ENCODE data around the gene ASGR2.

ASGR2 gene

DNA sequence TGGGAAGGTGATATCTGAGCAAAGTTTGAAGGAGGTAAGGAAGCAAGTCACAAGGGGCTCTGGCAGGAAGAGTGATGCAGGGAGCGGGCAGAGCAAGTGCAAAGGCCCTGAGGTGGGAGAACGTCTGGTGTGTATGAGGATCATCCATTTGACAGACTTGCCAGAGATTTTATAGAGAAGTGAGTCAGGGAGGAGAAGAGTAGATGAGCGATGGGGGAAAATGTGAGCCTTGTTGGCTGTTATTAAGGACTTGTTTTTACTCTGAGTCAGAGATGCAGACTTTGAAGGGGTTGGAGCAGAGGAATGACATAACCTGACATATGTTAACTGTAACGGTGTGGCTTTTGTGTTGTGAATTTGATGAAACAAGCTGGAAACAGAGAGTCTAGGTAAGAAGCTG is 31.0 kb downstream of the ASGR2 start:
- Mint-ChIP-seq H3K9me3 (no peaks in the 10 kb centered on the region), H3K4me3 (no peak overlapping the region), H3K36me3 (ENCODE audit: insufficient read depth) (peaks cover 3% of the 10 kb centered on the region), H3K27me3 (peaks cover 22% of the 10 kb centered on the region), H3K4me1 (peaks cover 33% of the 10 kb centered on the region), H3K27ac (ENCODE audit: low read depth) (no peak overlapping the region)
- ATAC-seq (replicated peaks; ENCODE audit: extremely low read depth, poor library complexity, severe bottlenecking) (no peak), DNase-seq (ENCODE audit: low spot score in 2 of 2) (no peak)

- no peak overlapping the region for H3K27ac Mint-ChIP-seq (ENCODE audit: low read depth)
- H3K4me1 Mint-ChIP-seq: peaks cover 33% of the 10 kb centered on the region
- ATAC-seq (replicated peaks; ENCODE audit: extremely low read depth, poor library complexity, severe bottlenecking) (peak; percentile 97), DNase-seq (ENCODE audit: low spot score in 2 of 2) (peak in 1 of 2 donors; percentile 52)
- H3K9me3 Mint-ChIP-seq: no peaks in the 10 kb centered on the region
- peaks cover 8% of the 10 kb centered on the region for H3K27me3 Mint-ChIP-seq
- peaks cover 3% of the 10 kb centered on the region for H3K36me3 Mint-ChIP-seq (ENCODE audit: insufficient read depth)
- H3K4me3 Mint-ChIP-seq: peak overlapping the region; percentile 54
Observed at GRCh38 chr17:7081341-7082062, 33.1 kb downstream of the ASGR2 start.

DNA sequence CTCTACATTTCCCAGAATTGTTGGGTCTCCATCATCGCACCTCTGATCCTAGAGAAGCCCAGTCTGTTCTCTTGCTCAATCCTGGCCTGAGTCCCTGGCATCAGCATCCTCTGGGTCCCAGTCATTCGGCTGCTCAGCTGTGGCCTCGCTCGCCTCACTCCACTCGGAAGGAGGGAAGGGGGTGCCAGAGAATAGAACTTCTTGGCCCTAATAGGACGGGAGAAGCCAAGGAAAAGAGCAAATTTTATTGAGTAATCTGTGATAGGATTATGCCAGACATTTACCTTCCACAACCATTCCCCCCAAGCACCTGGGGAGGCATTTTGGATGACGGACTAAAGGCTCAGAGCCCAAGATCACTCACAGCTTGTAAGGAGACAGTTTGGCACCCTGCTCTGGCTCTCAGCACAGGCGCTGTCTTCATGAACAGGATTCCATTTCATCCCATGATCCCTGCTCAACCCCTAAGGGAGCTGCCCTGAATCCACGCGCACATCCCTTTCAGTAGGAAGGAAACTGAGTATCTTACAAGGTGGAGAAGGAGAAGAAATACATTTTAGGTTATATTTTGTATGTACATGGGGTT is 34.1 kb downstream of the ASGR2 start:
- Mint-ChIP-seq H3K9me3 (no peaks in the 10 kb centered on the region), H3K36me3 (ENCODE audit: insufficient read depth) (peaks cover 3% of the 10 kb centered on the region), H3K27ac (ENCODE audit: low read depth) (no peak overlapping the region), H3K4me3 (no peak overlapping the region), H3K27me3 (no peaks in the 10 kb centered on the region), H3K4me1 (peaks cover 33% of the 10 kb centered on the region)
- no peak for DNase-seq (ENCODE audit: low spot score in 2 of 2)
- no peak for ATAC-seq (replicated peaks; ENCODE audit: extremely low read depth, poor library complexity, severe bottlenecking)

DNA sequence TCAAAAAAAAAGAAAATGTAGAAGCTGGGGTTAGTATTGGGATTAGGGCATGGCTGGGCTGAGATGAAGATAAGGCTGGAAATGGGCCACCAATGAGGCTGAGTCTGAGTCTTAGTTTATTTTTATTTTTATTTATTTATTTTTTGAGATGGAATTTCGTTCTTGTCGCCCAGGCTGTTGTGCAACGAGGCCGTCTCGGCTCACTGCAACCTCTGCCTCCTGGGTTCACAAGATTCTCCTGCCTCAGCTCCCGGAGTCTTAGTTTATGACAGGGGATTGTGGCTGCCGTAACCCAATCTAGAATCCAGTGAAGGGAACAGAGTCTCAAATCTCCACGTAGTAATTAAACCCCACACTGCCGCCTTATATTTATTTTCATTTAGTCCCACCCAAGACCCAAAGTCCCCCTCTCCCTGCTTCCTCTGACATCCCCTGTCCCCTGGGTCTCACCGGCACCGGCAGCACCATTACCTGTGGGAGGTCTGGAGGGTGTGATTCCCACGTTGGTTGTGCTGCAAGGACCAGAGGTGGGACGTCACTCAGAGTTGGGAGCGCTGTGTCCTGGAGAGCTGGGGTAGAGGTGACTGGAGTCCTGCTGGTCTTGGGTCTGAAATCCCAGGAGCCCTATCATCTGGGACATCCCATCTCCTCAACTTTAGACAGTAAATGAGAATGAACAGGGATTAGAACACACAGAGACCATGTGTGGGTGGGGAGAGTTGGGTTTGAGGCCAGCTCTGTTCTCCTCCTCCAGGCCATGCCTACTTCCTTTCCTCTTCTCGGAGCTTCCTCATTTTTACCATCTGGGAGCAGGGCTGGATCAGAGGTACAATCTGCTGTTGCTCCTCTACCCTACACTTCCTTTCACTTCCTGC is 34.8 kb downstream of the ASGR2 start, which contains the start of gene CLEC10A:
Gene CLEC10A, minus strand, starts transcription at position 671 of the 875 bp plus-strand sequence. CDS start 1,439 bp downstream, outside the sequence.
- no peaks in the 10 kb centered on the region for H3K9me3 Mint-ChIP-seq

GRCh38 chr17:7078711-7079110 is 35.9 kb downstream of the ASGR2 start:
- ATAC-seq (replicated peaks; ENCODE audit: extremely low read depth, poor library complexity, severe bottlenecking): no peak
- no peak overlapping the region for H3K4me3 Mint-ChIP-seq
- no peak overlapping the region for H3K27ac Mint-ChIP-seq (ENCODE audit: low read depth)
- peaks cover 3% of the 10 kb centered on the region for H3K36me3 Mint-ChIP-seq (ENCODE audit: insufficient read depth)
- no peaks in the 10 kb centered on the region for H3K27me3 Mint-ChIP-seq
- H3K9me3 Mint-ChIP-seq: no peaks in the 10 kb centered on the region
- peaks cover 27% of the 10 kb centered on the region for H3K4me1 Mint-ChIP-seq
- DNase-seq (ENCODE audit: low spot score in 2 of 2): no peak

More for the DNA sequence above, 34.8 kb downstream of the ASGR2 start, which contains the start of gene CLEC10A:
- H3K4me3 Mint-ChIP-seq: no peak within 1 kb of the TSS
- no peak within 1 kb of the TSS for H3K27ac Mint-ChIP-seq (ENCODE audit: low read depth)
- no peaks in the 10 kb centered on the region for H3K27me3 Mint-ChIP-seq
- H3K4me1 Mint-ChIP-seq: peaks cover 33% of the 10 kb centered on the region
- ATAC-seq (replicated peaks; ENCODE audit: extremely low read depth, poor library complexity, severe bottlenecking): no peak
- peaks cover 3% of the 10 kb centered on the region for H3K36me3 Mint-ChIP-seq (ENCODE audit: insufficient read depth)
- DNase-seq (ENCODE audit: low spot score in 2 of 2): no peak

- Mint-ChIP-seq H3K9me3 (no peaks in the 10 kb centered on the region), H3K4me3 (no peak overlapping the region), H3K27ac (ENCODE audit: low read depth) (peak overlapping the region; percentile 65), H3K27me3 (no peaks in the 10 kb centered on the region), H3K4me1 (peaks cover 27% of the 10 kb centered on the region), H3K36me3 (ENCODE audit: insufficient read depth) (peaks cover 3% of the 10 kb centered on the region)
- ATAC-seq (replicated peaks; ENCODE audit: extremely low read depth, poor library complexity, severe bottlenecking) (no peak), DNase-seq (ENCODE audit: low spot score in 2 of 2) (no peak)
Observed at GRCh38 chr17:7077911-7078546, 36.6 kb downstream of the ASGR2 start.

DNA sequence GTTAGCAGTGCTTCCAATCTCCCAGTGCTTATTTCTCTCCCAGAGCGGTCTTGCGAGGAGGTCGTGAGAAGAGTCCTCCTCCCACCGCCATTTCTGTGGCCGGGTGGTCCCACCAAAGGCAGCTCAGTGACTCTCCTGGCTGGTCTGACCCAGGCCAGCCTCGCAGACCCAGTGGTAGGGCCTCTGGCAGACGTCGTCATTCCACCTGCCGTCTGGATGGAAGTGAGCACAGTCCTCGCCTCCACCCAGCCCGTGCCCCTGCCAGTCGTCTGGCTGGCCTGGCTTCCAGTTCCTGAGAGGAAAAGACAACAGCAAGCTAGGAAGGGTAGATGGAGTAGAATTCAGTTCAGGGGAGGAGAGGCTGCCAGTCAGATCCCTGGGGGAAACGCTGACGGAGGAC is 39.7 kb downstream of the ASGR2 start:
- H3K36me3 Mint-ChIP-seq (ENCODE audit: insufficient read depth): no peaks in the 10 kb centered on the region
- no peaks in the 10 kb centered on the region for H3K27me3 Mint-ChIP-seq
- peaks cover 2% of the 10 kb centered on the region for H3K4me1 Mint-ChIP-seq
- H3K27ac Mint-ChIP-seq (ENCODE audit: low read depth): no peak overlapping the region
- no peak for ATAC-seq (replicated peaks; ENCODE audit: extremely low read depth, poor library complexity, severe bottlenecking)
- H3K4me3 Mint-ChIP-seq: no peak overlapping the region
- DNase-seq (ENCODE audit: low spot score in 2 of 2): no peak
- H3K9me3 Mint-ChIP-seq: no peaks in the 10 kb centered on the region

- Mint-ChIP-seq H3K4me3 (no peak overlapping the region), H3K9me3 (peaks cover 10% of the 10 kb centered on the region), H3K36me3 (ENCODE audit: insufficient read depth) (peaks cover 3% of the 10 kb centered on the region), H3K27ac (ENCODE audit: low read depth) (no peak overlapping the region), H3K27me3 (no peaks in the 10 kb centered on the region), H3K4me1 (no peaks in the 10 kb centered on the region)
- no peak for DNase-seq (ENCODE audit: low spot score in 2 of 2)
- no peak for ATAC-seq (replicated peaks; ENCODE audit: extremely low read depth, poor library complexity, severe bottlenecking)
Observed at GRCh38 chr17:7072406-7072805, 42.2 kb downstream of the ASGR2 start.

DNA sequence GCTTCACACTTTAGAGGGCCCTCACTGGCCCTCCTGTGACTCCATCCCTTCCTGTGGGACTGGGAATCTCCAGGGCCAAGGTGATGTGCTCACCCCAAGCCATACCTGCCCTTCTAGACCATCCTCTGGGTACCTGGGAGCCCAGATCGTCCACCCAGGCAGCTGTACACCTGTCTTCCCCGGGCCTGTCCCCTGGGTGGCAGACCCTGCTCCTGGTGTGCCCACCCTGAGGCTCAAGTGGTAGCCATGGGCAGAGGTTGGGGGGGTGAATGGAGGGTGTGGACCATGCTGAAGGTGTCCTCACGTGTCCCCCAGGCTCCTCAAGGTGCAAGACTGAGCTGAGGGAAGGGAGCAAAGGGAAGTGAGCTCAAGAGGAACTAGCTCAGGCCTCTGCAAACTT is 43.9 kb downstream of the ASGR2 start:
- no peak overlapping the region for H3K27ac Mint-ChIP-seq (ENCODE audit: low read depth)
- H3K36me3 Mint-ChIP-seq (ENCODE audit: insufficient read depth): peaks cover 3% of the 10 kb centered on the region
- DNase-seq (ENCODE audit: low spot score in 2 of 2): no peak
- H3K4me3 Mint-ChIP-seq: no peak overlapping the region
- no peaks in the 10 kb centered on the region for H3K4me1 Mint-ChIP-seq
- no peak for ATAC-seq (replicated peaks; ENCODE audit: extremely low read depth, poor library complexity, severe bottlenecking)
- H3K27me3 Mint-ChIP-seq: no peaks in the 10 kb centered on the region
- H3K9me3 Mint-ChIP-seq: peaks cover 10% of the 10 kb centered on the region

DNA sequence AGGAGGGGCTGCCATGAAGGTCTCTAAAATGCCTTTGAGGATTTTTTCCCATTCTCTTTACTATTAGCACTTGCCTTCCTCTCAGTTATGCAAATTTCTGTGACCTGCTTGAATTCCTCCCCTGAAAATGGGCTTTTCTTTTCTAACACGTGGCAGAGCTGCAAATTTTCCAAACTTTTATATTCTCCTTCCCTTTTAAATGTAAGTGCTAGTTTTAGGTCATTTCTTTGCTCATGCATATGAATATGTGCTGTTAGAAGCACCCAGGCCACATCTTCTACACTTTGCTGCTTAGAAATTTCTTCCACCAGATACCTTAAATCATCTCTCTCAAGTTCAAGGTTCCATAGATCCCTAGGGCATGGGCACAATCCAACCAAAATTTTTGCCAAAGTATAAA is 46.4 kb downstream of the ASGR2 start:
- Mint-ChIP-seq H3K27ac (ENCODE audit: low read depth) (no peak overlapping the region), H3K4me1 (no peaks in the 10 kb centered on the region), H3K27me3 (peaks cover 11% of the 10 kb centered on the region), H3K36me3 (ENCODE audit: insufficient read depth) (peaks cover 3% of the 10 kb centered on the region), H3K9me3 (peaks cover 10% of the 10 kb centered on the region), H3K4me3 (no peak overlapping the region)
- ATAC-seq (replicated peaks; ENCODE audit: extremely low read depth, poor library complexity, severe bottlenecking): no peak
- no peak for DNase-seq (ENCODE audit: low spot score in 2 of 2)

GRCh38 chr17:7067198-7067597 is 47.4 kb downstream of the ASGR2 start:
- H3K27ac Mint-ChIP-seq (ENCODE audit: low read depth): no peak overlapping the region
- H3K36me3 Mint-ChIP-seq (ENCODE audit: insufficient read depth): peaks cover 3% of the 10 kb centered on the region
- H3K27me3 Mint-ChIP-seq: peaks cover 20% of the 10 kb centered on the region
- H3K9me3 Mint-ChIP-seq: peaks cover 10% of the 10 kb centered on the region
- no peak overlapping the region for H3K4me3 Mint-ChIP-seq
- no peak for ATAC-seq (replicated peaks; ENCODE audit: extremely low read depth, poor library complexity, severe bottlenecking)
- no peak for DNase-seq (ENCODE audit: low spot score in 2 of 2)
- H3K4me1 Mint-ChIP-seq: no peaks in the 10 kb centered on the region

- DNase-seq (ENCODE audit: low spot score in 2 of 2) (no peak), ATAC-seq (replicated peaks; ENCODE audit: extremely low read depth, poor library complexity, severe bottlenecking) (no peak)
- peaks cover 41% of the 10 kb centered on the region for H3K27me3 Mint-ChIP-seq
- no peak overlapping the region for H3K27ac Mint-ChIP-seq (ENCODE audit: low read depth)
- H3K9me3 Mint-ChIP-seq: peaks cover 10% of the 10 kb centered on the region
- no peak overlapping the region for H3K4me3 Mint-ChIP-seq
- no peaks in the 10 kb centered on the region for H3K4me1 Mint-ChIP-seq
- H3K36me3 Mint-ChIP-seq (ENCODE audit: insufficient read depth): peaks cover 3% of the 10 kb centered on the region
Observed at GRCh38 chr17:7064261-7064660, 50.4 kb downstream of the ASGR2 start.

All from central memory CD8-positive, alpha-beta T cell (primary cell).